A549 (cell line): ENCODE measurements around the gene PCDH20.

ENCODE experiments used
- CHD2 ChIP-seq: fragments of 150-350 bp; IDR thresholded peaks from 2 replicates; pipeline ENCODE4 v1.6.1; 2014; ENCODE audit warnings: low read length; ENCODE audit not compliant: partially characterized antibody
- CTCF ChIP-seq: fragments of >200 bp; sonication (Bioruptor Twin); formaldehyde crosslinking; IDR thresholded peaks from 3 replicates; pipeline ENCODE4 v1.5.1; 2016
- ESRRA ChIP-seq: fragments of 150-350 bp; IDR thresholded peaks from 2 replicates; pipeline ENCODE4 v1.6.1; 2014; ENCODE audit warnings: mild to moderate bottlenecking, low read length, borderline replicate concordance
- POLR2A ChIP-seq: IDR thresholded peaks from 2 replicates; pipeline ENCODE4 v1.6.1; 2012; ENCODE audit warnings: mild to moderate bottlenecking, low read length
- RCOR1 ChIP-seq: fragments of 150-350 bp; IDR thresholded peaks from 2 replicates; pipeline ENCODE4 v1.6.1; 2014; ENCODE audit warnings: antibody characterized with exemption, low read length, low read depth
- RFX5 ChIP-seq: fragments of 450-650 bp; IDR thresholded peaks from 2 replicates; pipeline ENCODE4 v1.7.1; 2014; ENCODE audit warnings: antibody characterized with exemption, mild to moderate bottlenecking, moderate library complexity
- SREBF2 ChIP-seq: fragments of 450-650 bp; IDR thresholded peaks from 2 replicates; pipeline ENCODE4 v1.6.1; 2014; ENCODE audit warnings: mild to moderate bottlenecking, moderate library complexity

DNA sequence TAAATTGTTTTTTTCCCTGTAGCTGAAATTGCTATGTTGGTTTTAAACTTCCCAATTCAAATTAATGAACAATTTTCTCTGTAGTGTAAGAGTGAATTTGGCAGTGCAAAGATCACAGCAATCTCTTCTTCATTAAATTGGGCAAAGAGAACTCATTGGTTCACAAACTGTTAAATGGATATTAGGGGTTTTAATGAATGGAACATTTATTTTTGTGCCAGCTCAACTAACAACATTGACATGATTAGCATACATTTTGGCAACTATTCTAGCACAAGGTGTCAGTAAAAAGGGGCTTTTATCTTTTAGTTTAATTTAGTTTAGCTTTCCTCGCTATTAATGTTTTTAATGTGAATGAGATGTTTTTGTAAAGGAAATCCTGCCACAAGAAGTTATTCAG lies 7.1 kb downstream of the PCDH20 start:
- TF ChIP-seq CTCF (no peak), ESRRA (no peak), RFX5 (no peak), SREBF2 (no peak), RCOR1 (no peak), POLR2A (no peak), CHD2 (no peak)
